GM18526 (cell line): Measurements from ENCODE around the gene STEAP3.

Experiments used
- POLR2A ChIP-seq: IDR thresholded peaks from 3 replicates; pipeline ENCODE4 v1.6.1; 2011; ENCODE audit not compliant: insufficient read length; ENCODE audit errors: extremely low read depth

Gene STEAP3

GRCh38 chr2:119218478-119219064, 5.1 kb upstream of the STEAP3 start:
- TF ChIP-seq POLR2A, result no peak

DNA sequence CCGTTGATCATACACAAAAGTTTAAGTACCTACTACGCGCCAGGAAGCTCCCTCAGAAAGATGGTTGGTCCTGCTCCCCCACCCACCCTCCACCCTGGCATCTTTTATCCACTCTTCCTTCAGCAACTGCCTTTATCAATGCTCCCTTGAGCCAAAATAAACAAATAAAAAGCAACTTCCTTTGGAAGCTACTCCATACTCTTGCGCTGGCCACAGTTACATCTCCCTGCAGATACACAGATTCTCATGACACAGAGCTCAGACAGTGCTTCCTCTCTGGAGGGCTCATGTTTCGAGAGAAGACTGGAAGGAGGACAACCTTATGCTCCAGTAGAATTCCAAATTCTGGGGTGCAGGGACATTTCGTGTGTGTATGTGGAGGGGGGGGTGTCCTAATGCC, 3.8 kb upstream of the STEAP3 start:
- TF ChIP-seq POLR2A, result no peak

GRCh38 chr2:119220720-119221301, 2.8 kb upstream of the STEAP3 start:
- TF ChIP-seq POLR2A, result no peak

GRCh38 chr2:119221609-119222008, 2.0 kb upstream of the STEAP3 start:
- TF ChIP-seq POLR2A, result no peak

- no peak for TF ChIP-seq POLR2A
Observed at GRCh38 chr2:119222213-119222612, 1.4 kb upstream of the STEAP3 start.

- no peak for TF ChIP-seq POLR2A
Observed at GRCh38 chr2:119222863-119223520, 642 bp upstream of the STEAP3 start.

DNA sequence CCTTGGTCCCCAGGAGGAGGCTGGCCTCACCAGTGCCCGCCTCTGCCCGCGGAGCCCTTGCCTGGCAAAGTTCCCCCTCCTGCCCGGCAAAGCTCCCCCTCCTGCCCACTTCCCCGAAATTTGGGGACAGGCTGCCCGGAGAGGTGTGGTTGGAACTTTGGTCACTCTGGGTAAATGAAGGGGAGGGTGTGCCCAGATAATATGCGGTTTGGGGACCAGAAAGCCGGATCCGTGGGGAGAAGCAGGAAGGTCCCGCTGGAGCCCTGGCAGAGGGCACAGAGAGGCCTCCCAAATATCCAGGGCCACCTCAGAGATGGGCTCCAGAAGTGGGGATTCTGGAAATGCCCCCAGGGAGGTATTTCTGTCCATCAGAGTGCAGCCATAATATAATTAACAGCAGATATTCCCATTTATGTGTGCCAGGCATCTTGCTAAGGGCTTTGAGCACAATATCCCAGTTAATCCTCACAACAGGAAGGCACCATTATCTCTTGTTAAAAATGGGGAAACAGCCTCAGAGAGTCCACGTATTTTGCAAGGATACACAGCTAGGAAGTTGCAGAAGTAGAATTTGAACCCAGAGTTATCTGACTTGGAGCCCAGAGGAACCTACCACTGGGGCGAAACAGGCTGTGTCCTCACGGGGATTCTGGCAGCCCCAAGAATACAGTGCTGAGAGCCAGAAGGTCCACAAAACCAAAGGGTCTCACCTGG, 914 bp downstream of the STEAP3 start:
- TF ChIP-seq POLR2A, result no peak

DNA sequence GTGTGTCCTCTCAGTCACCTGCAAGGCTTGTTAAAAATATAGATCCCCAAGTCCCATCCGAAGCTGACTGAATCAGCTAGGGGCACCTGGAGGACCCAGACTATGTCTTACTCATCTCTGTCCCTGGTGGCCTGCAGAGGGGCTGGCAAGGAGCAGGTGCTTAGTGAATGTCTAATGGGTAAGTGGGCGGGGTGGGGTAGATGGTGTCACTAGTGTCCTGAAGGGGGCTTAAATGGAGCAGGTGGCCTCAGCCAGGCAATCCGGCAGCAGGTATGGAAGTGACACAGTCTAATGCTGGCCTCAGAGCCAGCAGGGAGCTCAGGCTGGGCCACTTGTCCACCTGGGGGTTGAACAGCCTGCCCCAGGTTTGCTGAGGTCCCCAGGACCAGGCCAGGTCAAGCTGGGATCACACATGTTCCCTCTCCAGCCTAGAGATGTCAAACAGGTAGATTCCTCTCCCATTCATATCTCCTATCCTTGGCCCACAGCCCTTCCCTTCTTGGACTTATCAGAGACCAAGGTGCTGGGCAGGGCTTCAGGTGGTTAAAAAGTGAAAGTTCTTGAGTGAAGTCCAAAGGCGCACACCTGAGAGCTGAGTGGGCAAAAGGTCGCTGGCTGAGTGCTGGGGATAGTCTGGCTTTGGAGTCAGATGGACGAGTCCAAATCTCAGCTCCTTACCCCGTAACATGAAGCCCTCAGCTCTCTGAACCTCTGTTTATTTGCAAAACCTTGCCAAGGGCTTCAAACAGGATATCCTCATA, 1.7 kb downstream of the STEAP3 start:
- no peak for TF ChIP-seq POLR2A

DNA sequence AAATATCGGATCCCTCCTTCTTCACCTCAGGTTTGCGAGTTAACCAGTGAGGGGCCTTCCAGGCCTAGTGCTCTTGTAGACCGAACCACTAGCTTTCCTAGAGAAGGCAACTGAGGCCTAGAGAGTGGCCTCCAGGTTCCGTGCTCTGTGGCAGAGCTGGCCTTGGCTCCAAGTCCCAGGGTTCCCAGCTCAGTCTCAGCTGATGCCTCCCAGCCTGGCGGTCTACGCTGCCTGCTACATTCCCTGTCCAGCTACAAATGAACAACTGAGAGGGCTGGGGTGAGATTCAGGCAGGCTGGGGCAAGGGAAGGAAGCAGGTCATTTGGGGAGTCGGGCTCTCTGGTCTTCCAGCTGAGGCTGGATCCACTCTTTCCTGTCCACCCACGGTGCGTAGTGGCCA, 2.3 kb downstream of the STEAP3 start:
- no peak for TF ChIP-seq POLR2A

DNA sequence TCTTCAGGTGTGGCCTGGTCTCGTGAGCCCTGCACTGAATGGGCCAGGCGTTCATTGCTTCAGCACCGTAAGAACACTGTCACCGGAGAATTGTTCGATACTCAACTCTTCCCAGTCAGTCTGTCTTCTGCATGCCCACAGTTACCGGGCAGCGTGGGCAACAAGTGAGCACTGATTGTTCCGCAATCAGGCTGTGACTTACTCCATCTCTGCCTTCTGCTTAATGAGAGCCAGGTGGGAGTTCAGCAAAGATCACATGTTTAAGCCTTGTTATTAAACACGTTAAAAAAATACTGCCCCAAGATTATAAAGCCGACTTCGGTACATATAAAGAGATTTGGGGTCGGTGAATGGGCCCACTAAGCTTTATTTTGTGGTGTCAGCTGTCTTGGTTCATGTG, 3.7 kb downstream of the STEAP3 start:
- TF ChIP-seq POLR2A, result no peak

DNA sequence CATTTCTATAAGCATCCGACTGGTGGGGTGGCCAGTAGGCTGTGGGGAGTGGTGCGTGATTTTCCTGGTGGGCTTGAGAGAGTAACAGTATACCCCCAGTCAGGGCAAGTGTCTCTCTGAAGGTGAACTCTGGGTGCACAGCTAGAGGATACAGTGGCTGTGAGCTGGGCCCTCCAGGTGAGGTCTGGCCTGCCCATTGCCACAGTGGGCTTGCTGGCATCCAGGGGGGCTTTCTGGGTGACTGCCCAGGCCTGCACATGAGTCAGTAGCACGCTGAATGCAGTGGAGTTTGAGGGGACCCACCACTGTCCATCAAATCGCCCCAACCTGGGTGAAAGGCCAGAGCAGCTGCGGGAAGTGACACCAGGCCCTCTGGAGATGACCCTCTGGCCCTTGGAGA, 4.5 kb downstream of the STEAP3 start:
- TF ChIP-seq POLR2A, result no peak

- TF ChIP-seq POLR2A, result no peak
Observed at GRCh38 chr2:119228964-119229363, 5.3 kb downstream of the STEAP3 start.

DNA sequence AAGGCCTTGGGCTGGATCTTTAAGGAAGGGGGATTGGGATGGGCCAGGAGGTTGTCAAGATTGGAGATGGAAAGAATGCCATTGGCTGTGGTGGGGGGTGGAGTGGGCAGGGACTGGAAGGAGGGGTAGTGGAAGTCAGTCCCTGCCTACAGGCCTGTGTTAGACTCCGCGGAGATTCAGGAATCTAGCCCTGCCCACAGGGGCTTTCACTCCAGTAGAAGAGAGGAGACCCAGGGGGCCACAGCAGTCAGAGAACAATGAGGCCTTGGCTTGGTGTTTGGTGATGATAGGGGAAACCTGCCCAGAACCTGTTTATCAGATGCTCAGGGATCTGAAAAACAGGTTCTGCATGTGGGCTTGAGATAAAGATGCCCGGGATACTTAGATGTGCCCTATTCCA, 6.1 kb downstream of the STEAP3 start:
- no peak for TF ChIP-seq POLR2A

GRCh38 chr2:119230219-119231185, 6.9 kb downstream of the STEAP3 start:
- no peak for TF ChIP-seq POLR2A
